HepG2 (cell line): ENCODE results near the gene MAPK8. TPM values are rescaled to one million over a fixed set of nuclear protein-coding genes. Genes with fewer than 3 reads are reported as not detected.

Source experiments
- DNMT1 ChIP-seq: sonication (generic); formaldehyde crosslinking; IDR thresholded peaks from 2 replicates; pipeline ENCODE4 v1.5.1; 2020; ENCODE audit warnings: mild to moderate bottlenecking, missing genetic modification reagents
- NR0B2 ChIP-seq: sonication (generic); formaldehyde crosslinking; IDR thresholded peaks from 2 replicates; pipeline ENCODE4 v1.4.0; 2020; ENCODE audit warnings: mild to moderate bottlenecking, missing genetic modification reagents
- PCBP1 ChIP-seq: fragments of 200-400 bp; formaldehyde crosslinking; IDR thresholded peaks from 2 replicates; pipeline ENCODE4 v1.6.1; 2017; ENCODE audit warnings: mild to moderate bottlenecking, low read depth, low read length, borderline replicate concordance
- ZNF142 ChIP-seq: sonication (generic); formaldehyde crosslinking; IDR thresholded peaks from 2 replicates; pipeline ENCODE4 v1.4.0; 2020; ENCODE audit warnings: missing genetic modification reagents
- ZNF530 ChIP-seq: sonication (generic); formaldehyde crosslinking; IDR thresholded peaks from 2 replicates; pipeline ENCODE4 v1.5.0; 2020; ENCODE audit warnings: low read depth, mild to moderate bottlenecking, missing genetic modification reagents
- polyA plus RNA-seq, 8 experiments: library from polyadenylated mRNA; depleted of rRNA in 3 of 8; stranded (reverse) in 7 of 8; unstranded in 1 of 8; fragments of >200 nt; fragmentation: Illumina TruSeq in 4 of 8; extraction: Trizol in 4 of 8; gene quantifications; 2 replicates each; pipeline versions ENCODE4 v1.2.1 to v1.2.3, GENCODE V29; 2011 to 2016; ENCODE audit warnings: low read depth in 4 of 8, missing spikeins in 1 of 8, mixed read lengths in 1 of 8; ENCODE audit not compliant: insufficient read depth in 1 of 8
- total RNA-seq, 5 experiments: library from RNA; depleted of rRNA; stranded (reverse); fragments of >200 nt; fragmentation: Illumina TruSeq; extraction: Trizol; gene quantifications; 2 replicates each; pipeline ENCODE4 v1.2.3, GENCODE V29; 2016; ENCODE audit warnings: low read depth in 1 of 5

The MAPK8 gene
- total and polyA plus RNA-seq, 2 of the 13 experiments (the other 11 are each of a cell fraction or from before 2014, with no cell fraction given): 41.6 to 47.3 TPM

DNA sequence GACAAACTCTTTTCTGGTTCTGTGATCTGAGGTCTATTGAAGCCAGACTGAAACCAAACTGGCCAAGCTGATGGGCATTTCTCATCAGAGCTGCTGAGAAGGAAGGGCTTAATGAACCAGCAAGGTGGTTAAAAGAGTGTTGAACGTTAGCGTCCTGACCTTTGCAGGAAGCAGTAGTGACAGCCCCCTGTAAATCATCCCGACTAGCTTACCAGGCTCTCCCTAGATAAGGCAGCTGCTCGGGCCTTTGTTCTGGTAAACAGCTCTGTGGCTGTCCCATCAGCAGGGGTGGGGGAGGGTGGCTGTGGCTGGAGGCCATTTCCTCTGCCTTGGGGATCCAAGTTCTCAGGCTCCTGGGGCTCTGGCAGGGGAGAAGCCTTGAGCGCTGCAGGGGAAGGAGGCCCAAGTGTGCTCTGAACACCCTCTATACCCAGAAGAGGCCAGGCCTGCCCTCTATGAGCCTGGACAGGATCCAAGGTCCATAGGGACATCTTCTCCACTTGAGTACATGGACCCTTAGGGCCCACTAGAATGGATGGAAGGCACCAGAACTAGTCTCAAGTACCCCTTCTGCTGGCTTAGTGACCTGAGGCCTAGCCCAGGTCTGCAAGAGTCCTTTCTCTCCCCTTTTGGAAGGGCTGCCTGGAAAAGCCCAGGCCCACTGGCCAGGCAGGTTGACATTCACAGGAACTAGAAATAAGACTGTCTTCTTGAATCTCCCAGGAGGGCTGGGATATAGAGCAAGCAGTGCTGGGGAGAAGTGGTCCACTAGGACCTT lies 163.8 kb downstream of the MAPK8 start (continued):
- TF ChIP-seq ZNF142 (CRISPR knock-in tag): no peak
- TF ChIP-seq ZNF530 (CRISPR knock-in tag): no peak
- no peak for TF ChIP-seq PCBP1
- TF ChIP-seq NR0B2: no peak
- TF ChIP-seq DNMT1 (CRISPR knock-in tag): no peak
